ENCODE measurements around the gene TBC1D14.
"Not testable (repeated sequence)": the region's sequence is repeated elsewhere in the genome, so short reads cannot be mapped to it uniquely, and the experiment has no call there.

The TBC1D14 gene

GRCh38 chr4:7070729-7071511, 161.3 kb downstream of the TBC1D14 start:
- Histone ChIP-seq H3K9me3 (ENCODE audit: low read length) (no peaks in the 10 kb centered on the region), H3K4me1 (ENCODE audit: insufficient read depth, low read length) (peaks cover 16% of the 10 kb centered on the region), H3K27me3 (ENCODE audit: insufficient read depth, low read length) (no peaks in the 10 kb centered on the region), H3K4me3 (ENCODE audit: low read length) (no peak overlapping the region), H2AFZ (ENCODE audit: low read depth, low read length) (no peak overlapping the region), H3K36me3 (ENCODE audit: insufficient read depth, low read length) (peaks cover 5% of the 10 kb centered on the region)

DNA sequence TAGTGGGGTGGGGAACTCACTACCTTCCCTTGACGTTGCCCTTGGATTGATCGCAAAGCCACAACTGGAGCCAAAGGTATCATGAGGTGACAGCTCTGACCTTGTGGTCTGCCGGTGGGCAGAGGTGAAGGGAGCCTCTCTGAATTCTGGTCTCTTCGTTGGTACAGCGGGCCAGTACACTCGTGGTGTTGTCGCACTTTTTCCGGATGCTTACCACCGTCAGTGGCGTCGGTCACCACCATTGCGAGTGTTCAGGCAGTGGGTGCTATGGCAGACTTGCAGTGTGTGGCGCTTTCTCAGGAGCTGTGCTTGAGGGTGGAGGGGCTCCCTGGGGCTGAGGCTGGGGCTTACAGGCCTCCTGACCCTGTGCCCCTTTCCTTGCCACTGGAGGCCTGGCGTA, 163.4 kb downstream of the TBC1D14 start:
- H3K27me3 ChIP-seq (ENCODE audit: insufficient read depth, low read length), result no peaks in the 10 kb centered on the region
- no peak overlapping the region for H2AFZ ChIP-seq (ENCODE audit: low read depth, low read length)
- no peaks in the 10 kb centered on the region for H3K36me3 ChIP-seq (ENCODE audit: insufficient read depth, low read length)
- no peak overlapping the region for H3K4me3 ChIP-seq (ENCODE audit: low read length)
- no peaks in the 10 kb centered on the region for H3K9me3 ChIP-seq (ENCODE audit: low read length)
- peaks cover 7% of the 10 kb centered on the region for H3K4me1 ChIP-seq (ENCODE audit: insufficient read depth, low read length)

DNA sequence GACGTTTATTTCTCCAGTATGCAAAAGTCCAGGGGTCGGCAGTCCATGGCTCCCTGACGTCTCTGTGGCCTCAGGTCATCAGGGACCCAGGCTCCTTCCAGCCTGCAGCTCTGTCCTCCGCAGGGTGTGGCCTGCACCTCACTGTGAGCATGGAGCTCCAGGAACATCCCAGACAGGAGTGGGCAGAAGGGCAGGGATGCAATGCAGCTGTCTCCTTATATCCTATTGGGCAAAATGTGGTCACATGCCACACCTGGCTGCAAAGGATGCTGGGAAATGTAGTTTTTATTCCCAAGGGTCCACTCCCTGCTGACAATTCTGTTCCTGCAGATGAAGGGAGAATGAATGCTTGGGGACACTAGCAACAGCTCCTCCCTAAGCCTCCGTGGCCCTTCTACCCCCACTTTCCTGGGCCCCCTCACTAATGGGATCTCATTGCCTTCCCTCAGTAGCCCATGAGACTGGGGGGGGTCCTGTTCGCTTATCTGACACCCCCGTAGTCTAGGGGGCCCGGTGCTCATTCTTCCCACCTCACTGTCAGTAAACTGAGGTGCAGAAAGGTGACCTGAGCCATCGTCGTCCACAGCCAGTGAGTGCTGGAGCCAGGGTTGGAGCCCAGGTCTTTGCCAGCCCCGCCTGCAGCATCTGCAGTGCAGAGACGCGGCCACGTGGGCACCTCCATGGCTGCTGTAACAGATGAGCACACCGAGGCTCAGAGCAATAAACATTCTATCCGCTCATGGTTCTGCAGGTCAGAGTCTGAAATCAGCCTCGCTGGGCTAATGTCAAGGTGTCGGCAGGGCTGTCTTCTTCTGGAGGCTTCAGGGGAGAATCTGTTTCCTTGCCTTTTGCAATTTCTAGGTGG, 164.1 kb downstream of the TBC1D14 start:
- Histone ChIP-seq H3K36me3 (ENCODE audit: insufficient read depth, low read length) (no peaks in the 10 kb centered on the region), H3K4me3 (ENCODE audit: low read length) (no peak overlapping the region), H2AFZ (ENCODE audit: low read depth, low read length) (no peak overlapping the region), H3K27me3 (ENCODE audit: insufficient read depth, low read length) (no peaks in the 10 kb centered on the region), H3K9me3 (ENCODE audit: low read length) (no peaks in the 10 kb centered on the region), H3K4me1 (ENCODE audit: insufficient read depth, low read length) (peaks cover 4% of the 10 kb centered on the region)

GRCh38 chr4:7074426-7074825, 164.8 kb downstream of the TBC1D14 start:
- Histone ChIP-seq H3K27me3 (ENCODE audit: insufficient read depth, low read length) (no peaks in the 10 kb centered on the region), H3K9me3 (ENCODE audit: low read length) (no peaks in the 10 kb centered on the region), H2AFZ (ENCODE audit: low read depth, low read length) (no peak overlapping the region), H3K4me1 (ENCODE audit: insufficient read depth, low read length) (no peaks in the 10 kb centered on the region), H3K36me3 (ENCODE audit: insufficient read depth, low read length) (no peaks in the 10 kb centered on the region), H3K4me3 (ENCODE audit: low read length) (no peak overlapping the region)

GRCh38 chr4:7075962-7076695, 166.5 kb downstream of the TBC1D14 start:
- H3K4me1 ChIP-seq (ENCODE audit: insufficient read depth, low read length), result no peaks in the 10 kb centered on the region
- no peaks in the 10 kb centered on the region for H3K36me3 ChIP-seq (ENCODE audit: insufficient read depth, low read length)
- H3K27me3 ChIP-seq (ENCODE audit: insufficient read depth, low read length), result no peaks in the 10 kb centered on the region
- H3K4me3 ChIP-seq (ENCODE audit: low read length), result no peak overlapping the region
- H3K9me3 ChIP-seq (ENCODE audit: low read length), result no peaks in the 10 kb centered on the region
- no peak overlapping the region for H2AFZ ChIP-seq (ENCODE audit: low read depth, low read length)

DNA sequence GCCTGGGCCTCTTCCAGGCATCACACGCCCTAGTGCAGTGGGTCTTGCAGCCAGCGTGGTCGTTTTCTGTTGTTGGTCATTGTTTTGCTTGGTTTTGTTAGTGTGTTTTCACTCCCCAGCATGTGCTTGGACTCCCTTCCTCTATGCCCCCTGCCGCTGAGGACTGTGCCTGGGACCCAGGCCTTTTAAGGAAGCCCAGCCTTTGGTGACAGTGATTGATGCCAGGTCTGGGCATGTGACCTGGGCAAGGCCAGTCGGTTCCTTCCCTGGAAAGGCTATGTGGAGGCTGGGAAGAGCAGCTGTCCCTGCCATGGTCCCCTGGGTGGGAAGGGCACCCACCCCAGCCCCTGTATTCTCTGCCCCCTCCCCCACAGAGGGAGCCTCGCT, 167.1 kb downstream of the TBC1D14 start:
- Histone ChIP-seq H3K4me1 (ENCODE audit: insufficient read depth, low read length) (no peaks in the 10 kb centered on the region), H2AFZ (ENCODE audit: low read depth, low read length) (no peak overlapping the region), H3K4me3 (ENCODE audit: low read length) (no peak overlapping the region), H3K27me3 (ENCODE audit: insufficient read depth, low read length) (no peaks in the 10 kb centered on the region), H3K9me3 (ENCODE audit: low read length) (no peaks in the 10 kb centered on the region), H3K36me3 (ENCODE audit: insufficient read depth, low read length) (no peaks in the 10 kb centered on the region)

GRCh38 chr4:7077371-7077770, 167.7 kb downstream of the TBC1D14 start:
- no peaks in the 10 kb centered on the region for H3K9me3 ChIP-seq (ENCODE audit: low read length)
- no peaks in the 10 kb centered on the region for H3K36me3 ChIP-seq (ENCODE audit: insufficient read depth, low read length)
- H3K27me3 ChIP-seq (ENCODE audit: insufficient read depth, low read length), result no peaks in the 10 kb centered on the region
- no peak overlapping the region for H3K4me3 ChIP-seq (ENCODE audit: low read length)
- no peak overlapping the region for H2AFZ ChIP-seq (ENCODE audit: low read depth, low read length)
- no peaks in the 10 kb centered on the region for H3K4me1 ChIP-seq (ENCODE audit: insufficient read depth, low read length)

DNA sequence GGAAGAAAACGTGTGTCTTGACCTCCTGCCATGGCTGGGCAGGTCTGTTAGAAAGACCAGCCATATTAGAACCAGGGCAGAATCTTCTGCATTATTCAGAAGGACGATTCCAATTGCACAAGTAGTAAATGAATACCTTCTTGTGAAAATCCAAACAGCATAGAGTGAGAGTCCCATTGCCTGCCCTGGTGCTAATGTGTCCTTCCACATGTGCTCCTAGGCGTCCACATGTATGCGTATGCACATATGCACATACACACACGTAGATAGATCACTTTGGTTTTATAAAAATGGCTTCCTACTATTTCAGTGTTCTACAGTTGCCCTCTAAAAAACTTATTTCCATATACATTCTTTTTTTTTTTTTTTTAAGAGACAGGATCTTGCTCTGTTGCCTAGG, 168.4 kb downstream of the TBC1D14 start:
- H3K27me3 ChIP-seq (ENCODE audit: insufficient read depth, low read length), result no peaks in the 10 kb centered on the region
- H3K36me3 ChIP-seq (ENCODE audit: insufficient read depth, low read length), result no peaks in the 10 kb centered on the region
- H2AFZ ChIP-seq (ENCODE audit: low read depth, low read length), result no peak overlapping the region
- no peaks in the 10 kb centered on the region for H3K4me1 ChIP-seq (ENCODE audit: insufficient read depth, low read length)
- no peaks in the 10 kb centered on the region for H3K9me3 ChIP-seq (ENCODE audit: low read length)
- no peak overlapping the region for H3K4me3 ChIP-seq (ENCODE audit: low read length)

DNA sequence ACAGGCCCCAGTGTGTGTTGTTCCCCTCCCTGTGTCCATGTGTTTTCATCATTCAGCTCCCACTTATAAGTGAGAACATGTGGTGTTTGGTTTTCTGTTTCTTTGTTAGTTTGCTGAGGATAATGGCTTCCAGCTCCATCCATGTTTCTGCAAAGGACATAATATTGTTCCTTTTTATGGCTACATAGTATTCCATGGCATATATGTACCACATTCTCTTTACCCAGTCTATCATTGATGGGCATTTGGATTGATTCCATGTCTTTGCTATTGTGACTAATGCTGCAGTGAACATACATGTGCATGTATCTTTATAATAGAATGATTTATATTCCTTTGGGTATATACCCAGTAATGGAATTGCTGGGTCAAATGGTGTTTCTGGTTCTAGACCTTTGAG, 169.9 kb downstream of the TBC1D14 start:
- not testable (repeated sequence) for H3K4me3 ChIP-seq (ENCODE audit: low read length); H3K27me3 ChIP-seq (ENCODE audit: insufficient read depth, low read length)

DNA sequence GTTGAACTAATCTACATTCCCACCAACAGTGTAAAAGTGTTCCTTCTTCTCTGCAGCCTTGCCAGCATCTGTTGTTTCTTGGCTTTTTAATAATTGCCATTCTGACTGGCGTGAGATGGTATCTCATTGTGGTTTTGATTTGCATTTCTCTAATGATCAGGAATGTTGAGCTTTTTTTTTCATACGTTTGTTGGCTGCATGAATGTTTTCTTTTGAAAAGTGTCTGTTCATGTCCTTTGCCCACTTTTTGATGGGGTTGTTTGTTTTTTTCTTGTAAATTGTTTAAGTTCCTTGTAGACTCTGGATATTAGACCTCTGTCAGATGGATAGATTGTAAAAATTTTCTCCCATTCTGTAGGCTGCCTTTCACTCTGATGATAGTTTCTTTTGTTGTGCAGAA, 170.3 kb downstream of the TBC1D14 start:
- not testable (repeated sequence) for H3K4me1 ChIP-seq (ENCODE audit: insufficient read depth, low read length); H3K36me3 ChIP-seq (ENCODE audit: insufficient read depth, low read length); H3K9me3 ChIP-seq (ENCODE audit: low read length); H3K27me3 ChIP-seq (ENCODE audit: insufficient read depth, low read length); H3K4me3 ChIP-seq (ENCODE audit: low read length); H2AFZ ChIP-seq (ENCODE audit: low read depth, low read length)

More for the DNA sequence above, 169.9 kb downstream of the TBC1D14 start:
- not testable (repeated sequence) for H3K36me3 ChIP-seq (ENCODE audit: insufficient read depth, low read length); H3K9me3 ChIP-seq (ENCODE audit: low read length); H2AFZ ChIP-seq (ENCODE audit: low read depth, low read length); H3K4me1 ChIP-seq (ENCODE audit: insufficient read depth, low read length)

All from neuron (in vitro differentiated cells).